Fibroblast of the aortic adventitia (primary cell): ENCODE results near the gene KRT73. TPM values are rescaled to one million over a fixed set of nuclear protein-coding genes. Genes with fewer than 3 reads are reported as not detected.
A peak's percentile ranks its signal among the peaks of the same experiment; 100 is the strongest.

Experiments used
- DNase-seq: peaks from one replicate; pipeline ENCODE4 v3.0.0-alpha.2; 2010; ENCODE audit warnings: low read depth
- H3K4me3 ChIP-seq: 2 replicates; pipeline ENCODE4 v1.5.1; 2011; ENCODE audit warnings: low read depth, mild to moderate bottlenecking, control low read depth, low read length, moderate library complexity
- total RNA-seq: library from RNA; depleted of rRNA; stranded (reverse); fragments of >200 nt; gene quantifications from 2 replicates; pipeline ENCODE4 v1.2.3, GENCODE V29; 2012; ENCODE audit warnings: low replicate concordance
- TF ChIP-seq, protein P1 (sequence below): IDR thresholded peaks from 2 replicates; pipeline ENCODE4 v1.5.1; 2011; ENCODE audit warnings: mild to moderate bottlenecking, low read length, control low read depth, inconsistent platforms; ENCODE audit not compliant: insufficient read depth

The KRT73 gene
- total RNA-seq, 1 donor, result not detected

DNA sequence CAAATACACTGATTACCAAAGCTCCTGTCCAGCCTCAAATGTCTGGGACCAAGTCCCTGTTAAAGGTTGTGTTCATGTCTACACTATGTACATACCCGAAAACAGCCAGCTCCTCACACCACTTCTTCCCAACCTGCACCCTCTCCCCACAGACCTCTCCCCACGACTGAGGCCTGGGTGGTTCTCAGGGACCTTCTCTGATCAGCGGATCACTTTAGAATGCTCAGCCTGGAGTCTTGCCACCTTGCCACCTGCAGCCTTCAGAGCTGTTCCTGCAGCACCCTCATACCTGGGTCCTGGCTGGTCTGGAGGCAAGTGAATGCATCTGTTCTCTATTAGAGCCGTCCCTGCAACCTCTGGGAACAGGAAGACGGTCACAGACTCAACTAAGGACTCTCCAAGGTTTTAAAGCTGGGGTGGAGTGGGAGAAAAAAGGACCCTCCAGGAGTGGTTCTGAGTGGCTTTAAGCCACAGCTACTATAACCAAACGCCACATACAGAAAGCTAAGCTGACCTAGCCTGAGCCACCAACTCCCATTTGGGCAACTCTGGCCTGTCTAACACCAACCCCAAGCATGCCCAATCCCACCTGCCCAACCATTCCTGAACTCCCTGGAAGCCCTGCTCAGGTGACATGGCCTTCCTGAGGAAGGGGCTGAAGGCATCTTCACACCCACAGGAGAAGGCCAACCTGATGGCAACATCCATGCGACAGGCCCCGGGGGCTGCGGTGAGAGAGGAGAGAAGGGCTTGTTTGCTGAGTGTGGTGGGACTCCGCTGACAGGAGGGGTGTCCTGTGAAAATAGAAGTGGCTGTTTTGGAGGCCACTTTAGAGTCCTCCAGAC lies 25.1 kb upstream of the KRT73 start:
- DNase-seq, result no peak
- TF ChIP-seq, protein P1, sequence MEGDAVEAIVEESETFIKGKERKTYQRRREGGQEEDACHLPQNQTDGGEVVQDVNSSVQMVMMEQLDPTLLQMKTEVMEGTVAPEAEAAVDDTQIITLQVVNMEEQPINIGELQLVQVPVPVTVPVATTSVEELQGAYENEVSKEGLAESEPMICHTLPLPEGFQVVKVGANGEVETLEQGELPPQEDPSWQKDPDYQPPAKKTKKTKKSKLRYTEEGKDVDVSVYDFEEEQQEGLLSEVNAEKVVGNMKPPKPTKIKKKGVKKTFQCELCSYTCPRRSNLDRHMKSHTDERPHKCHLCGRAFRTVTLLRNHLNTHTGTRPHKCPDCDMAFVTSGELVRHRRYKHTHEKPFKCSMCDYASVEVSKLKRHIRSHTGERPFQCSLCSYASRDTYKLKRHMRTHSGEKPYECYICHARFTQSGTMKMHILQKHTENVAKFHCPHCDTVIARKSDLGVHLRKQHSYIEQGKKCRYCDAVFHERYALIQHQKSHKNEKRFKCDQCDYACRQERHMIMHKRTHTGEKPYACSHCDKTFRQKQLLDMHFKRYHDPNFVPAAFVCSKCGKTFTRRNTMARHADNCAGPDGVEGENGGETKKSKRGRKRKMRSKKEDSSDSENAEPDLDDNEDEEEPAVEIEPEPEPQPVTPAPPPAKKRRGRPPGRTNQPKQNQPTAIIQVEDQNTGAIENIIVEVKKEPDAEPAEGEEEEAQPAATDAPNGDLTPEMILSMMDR, result no peak
- H3K4me3 ChIP-seq, result no peak overlapping the region

DNA sequence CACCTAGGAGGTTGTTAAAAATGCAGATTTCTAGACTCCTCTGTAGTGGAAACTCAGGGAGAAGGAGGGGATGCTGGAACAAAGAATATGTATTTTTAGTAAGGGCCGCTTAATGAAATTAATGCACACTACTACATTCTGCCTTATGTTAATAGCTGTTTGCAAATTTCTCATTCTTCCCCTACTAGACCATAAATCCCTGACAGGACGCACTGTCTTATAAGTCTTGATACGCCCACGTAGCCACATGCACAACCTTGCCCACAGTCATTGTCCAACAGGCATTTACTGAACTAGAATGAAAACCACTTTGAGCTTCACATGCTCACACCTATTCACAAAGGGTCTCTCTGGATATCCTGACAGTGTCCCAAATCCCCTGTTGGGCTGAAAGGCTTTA lies 23.1 kb upstream of the KRT73 start:
- no peak for DNase-seq

DNA sequence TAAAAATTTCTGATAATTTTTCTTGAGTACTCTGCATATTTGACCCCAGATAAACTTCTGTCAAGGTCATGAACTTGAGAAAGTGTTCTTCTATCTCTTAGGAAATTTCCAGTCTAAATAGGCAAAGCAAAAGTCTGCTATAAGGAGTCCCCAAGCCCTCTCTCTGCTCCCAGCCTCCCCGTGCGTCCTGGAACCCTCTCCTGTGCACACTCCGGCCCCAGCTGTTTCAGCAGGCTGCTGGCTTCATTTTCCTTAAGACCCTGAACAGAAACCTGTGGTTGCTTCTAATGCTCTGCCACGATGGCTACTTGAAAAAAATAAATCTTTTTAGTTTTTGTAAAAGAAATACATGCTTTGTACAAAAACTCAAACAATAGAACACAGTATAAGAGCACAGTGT lies 18.9 kb upstream of the KRT73 start:
- DNase-seq, result no peak
- H3K4me3 ChIP-seq, result no peak overlapping the region
- TF ChIP-seq, protein P1, result no peak

More for the DNA sequence above, 23.1 kb upstream of the KRT73 start:
- no peak overlapping the region for H3K4me3 ChIP-seq
- TF ChIP-seq, protein P1, result no peak

DNA sequence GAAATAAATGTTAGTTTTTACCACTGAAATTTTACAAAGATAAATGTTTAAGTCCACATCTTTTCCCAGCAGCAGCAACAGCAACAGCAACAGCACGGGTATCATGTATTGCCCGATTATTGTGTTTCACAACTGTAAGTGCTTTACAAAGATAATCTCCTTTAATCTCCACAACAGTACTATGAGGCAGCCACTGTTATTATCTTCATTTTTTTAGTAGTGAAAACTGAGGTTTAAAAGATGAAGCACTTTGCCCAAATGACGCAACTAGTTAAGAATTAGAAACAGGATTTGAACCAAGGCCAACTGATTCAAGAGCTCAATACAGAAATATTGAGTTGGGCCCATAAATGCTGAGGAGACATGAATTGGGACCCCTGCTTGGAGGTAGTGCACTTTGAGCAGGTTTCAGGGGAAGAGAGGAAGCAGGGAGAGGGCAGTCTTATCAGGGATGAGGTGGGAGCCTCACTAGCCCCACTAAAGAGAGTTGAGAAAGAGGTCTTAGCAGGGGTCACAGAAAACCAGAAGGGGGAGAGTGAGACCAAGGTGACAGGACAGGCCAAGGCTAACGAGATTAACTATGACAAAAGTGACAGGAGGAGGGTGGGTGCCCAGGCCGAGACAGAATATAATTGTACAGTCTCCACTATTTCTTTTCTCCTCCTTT lies 18.4 kb upstream of the KRT73 start:
- DNase-seq, result peak; percentile 2
- TF ChIP-seq, protein P1, result no peak
- no peak overlapping the region for H3K4me3 ChIP-seq

DNA sequence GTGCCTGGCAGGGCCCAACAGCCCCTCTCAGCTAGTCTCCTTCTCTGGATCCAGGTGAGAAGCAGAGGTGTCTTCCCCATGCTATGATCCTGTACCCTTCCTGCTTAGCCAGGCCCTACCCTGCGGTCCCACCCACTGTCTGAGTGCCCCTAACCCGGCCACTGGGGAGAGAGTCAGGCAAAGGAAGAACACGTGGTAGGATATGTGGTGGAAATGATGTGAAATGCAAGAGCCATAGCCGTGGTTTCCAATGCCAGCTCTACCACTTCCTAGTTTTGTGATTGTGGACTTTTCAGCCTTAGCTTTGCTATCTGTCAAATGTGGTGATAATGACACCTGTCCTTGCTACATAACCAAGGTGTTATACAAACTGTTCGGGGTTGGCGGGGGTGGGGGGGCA lies 17.8 kb upstream of the KRT73 start:
- no peak for DNase-seq
- no peak overlapping the region for H3K4me3 ChIP-seq
- TF ChIP-seq, protein P1, result no peak

DNA sequence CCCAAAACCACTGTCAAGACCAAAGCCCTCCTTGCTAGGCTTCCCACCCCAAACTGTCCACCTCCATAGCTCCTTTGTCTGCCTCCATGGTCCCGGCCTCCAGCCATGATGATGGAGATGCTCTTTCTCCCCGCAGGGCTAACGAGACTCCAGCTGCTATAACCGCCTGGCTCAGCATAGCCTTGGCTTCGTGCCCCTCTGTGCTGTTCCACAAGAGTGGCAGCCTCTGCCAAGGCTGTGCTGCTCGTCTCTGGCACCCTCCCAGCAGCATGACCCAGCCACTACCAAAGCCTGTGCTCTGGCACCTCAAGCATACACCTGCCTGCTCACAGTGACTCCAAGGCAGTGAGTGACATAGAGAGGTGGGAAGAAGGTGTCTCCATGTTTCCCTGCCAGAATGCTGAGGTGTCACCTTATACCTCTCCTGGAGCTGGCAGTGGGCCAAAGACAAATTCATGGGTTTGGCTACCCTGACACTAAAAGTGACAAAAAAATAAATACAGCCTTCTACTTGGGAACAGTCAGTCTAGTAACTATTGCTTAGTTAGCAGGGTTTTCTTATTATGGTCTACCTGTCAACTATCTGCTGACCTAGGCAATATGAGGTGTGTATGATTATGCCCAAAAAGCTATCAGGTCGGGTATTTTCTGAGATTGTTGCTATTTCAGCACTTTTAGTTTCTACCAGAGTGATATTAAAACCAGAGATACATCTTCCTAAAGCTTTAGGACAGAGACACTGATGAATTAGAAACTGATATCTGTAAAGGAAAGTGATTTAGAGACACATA lies 16.1 kb upstream of the KRT73 start:
- DNase-seq, result no peak
- TF ChIP-seq, protein P1, result no peak
- no peak overlapping the region for H3K4me3 ChIP-seq
